Breast epithelium (tissue), 3 donors: Measurements from ENCODE around the gene APOA4.
A peak's percentile ranks its signal among the peaks of the same experiment; 100 is the strongest.

Experiments used
- POLR2A ChIP-seq: fragments of 450-650 bp; IDR thresholded peaks from one replicate; pipeline ENCODE4 v1.6.1; 2016; ENCODE audit warnings: antibody characterized with exemption, mild to moderate bottlenecking, moderate library complexity
- POLR2AphosphoS5 ChIP-seq, 3 donors: sonication (generic); formaldehyde crosslinking; IDR thresholded peaks; one replicate each; pipeline ENCODE4 v1.6.1; 2017; ENCODE audit warnings: antibody characterized with exemption in 3 of 3
- TF ChIP-seq, protein P1 (sequence below), 3 donors: fragments of 450-650 bp; IDR thresholded peaks; one replicate each; pipeline ENCODE4 v1.5.1; 2016 to 2017; ENCODE audit warnings: antibody characterized with exemption in 3 of 3, mild to moderate bottlenecking in 3 of 3, moderate library complexity in 3 of 3

DNA sequence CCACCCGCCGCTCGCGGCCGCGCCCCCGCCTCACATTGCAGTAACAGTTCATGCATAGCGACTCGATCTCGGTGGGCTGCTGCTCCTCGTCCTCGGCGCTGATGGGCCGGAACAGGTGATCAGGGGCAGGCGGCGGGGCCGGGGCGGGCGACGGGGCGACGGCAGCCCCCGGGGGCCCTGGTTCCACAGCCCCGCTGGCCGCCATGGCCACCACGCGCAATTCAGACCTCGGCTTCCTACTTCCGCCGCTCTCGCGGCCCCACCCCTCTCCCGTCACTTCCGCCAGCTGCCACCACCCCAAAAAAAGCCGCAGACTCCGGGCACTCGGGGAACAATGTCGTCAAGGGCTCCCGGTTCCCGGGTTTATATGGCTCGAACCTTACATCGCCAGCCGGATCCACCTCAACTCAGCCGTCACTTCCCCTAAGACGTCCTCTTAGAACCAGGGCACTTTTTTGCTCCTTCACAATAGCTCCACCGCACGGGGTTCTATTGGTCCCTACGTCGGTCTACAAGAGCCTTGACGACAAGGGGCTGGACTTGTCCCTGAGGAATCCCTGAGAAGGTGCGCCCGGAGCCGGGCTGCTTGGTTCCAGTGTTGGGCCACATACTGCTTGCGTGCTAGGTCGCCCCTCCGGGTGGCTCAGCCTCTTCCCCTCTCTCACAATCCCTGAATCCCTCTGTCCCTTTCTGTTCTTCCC lies 35.2 kb downstream of the APOA4 start, which contains the start of gene ZPR1:
- peak; percentile 16 to 71 (median 55) for TF ChIP-seq POLR2AphosphoS5 (IDR thresholded peaks at IDR 0.05)
- peak; percentile 65 for TF ChIP-seq POLR2A
- TF ChIP-seq, protein P1, sequence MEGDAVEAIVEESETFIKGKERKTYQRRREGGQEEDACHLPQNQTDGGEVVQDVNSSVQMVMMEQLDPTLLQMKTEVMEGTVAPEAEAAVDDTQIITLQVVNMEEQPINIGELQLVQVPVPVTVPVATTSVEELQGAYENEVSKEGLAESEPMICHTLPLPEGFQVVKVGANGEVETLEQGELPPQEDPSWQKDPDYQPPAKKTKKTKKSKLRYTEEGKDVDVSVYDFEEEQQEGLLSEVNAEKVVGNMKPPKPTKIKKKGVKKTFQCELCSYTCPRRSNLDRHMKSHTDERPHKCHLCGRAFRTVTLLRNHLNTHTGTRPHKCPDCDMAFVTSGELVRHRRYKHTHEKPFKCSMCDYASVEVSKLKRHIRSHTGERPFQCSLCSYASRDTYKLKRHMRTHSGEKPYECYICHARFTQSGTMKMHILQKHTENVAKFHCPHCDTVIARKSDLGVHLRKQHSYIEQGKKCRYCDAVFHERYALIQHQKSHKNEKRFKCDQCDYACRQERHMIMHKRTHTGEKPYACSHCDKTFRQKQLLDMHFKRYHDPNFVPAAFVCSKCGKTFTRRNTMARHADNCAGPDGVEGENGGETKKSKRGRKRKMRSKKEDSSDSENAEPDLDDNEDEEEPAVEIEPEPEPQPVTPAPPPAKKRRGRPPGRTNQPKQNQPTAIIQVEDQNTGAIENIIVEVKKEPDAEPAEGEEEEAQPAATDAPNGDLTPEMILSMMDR (IDR thresholded peaks at IDR 0.05) = peak in 2 of 3 donors; percentile 30 to 34
